ENCODE measurements around the gene KRTAP5-7.

GRCh38 chr11:71530602-71531001 is 3.5 kb downstream of the KRTAP5-7 start:
- TF ChIP-seq POLR2A (IDR thresholded peaks at IDR 0.05) (no peak), CTCF (IDR thresholded peaks at IDR 0.05) (no peak)

Measured in esophagus squamous epithelium (tissue), 4 donors.